ENCODE data around the gene SETD3.

The SETD3 gene

GRCh38 chr14:99479906-99480869 is at the start of gene SETD3:
SETD3 (minus strand) TSS chr14:99480859; CDS start chr14:99465805, 15,054 bp downstream.
- DNase-seq (ENCODE audit: low read depth) = peak; percentile 26

GRCh38 chr14:99529899-99530298 is 49.2 kb upstream of the SETD3 start:
- no peak for DNase-seq (ENCODE audit: low read depth)

- DNase-seq (ENCODE audit: low read depth) = no peak
Observed at GRCh38 chr14:99527427-99528076, 46.9 kb upstream of the SETD3 start.

- DNase-seq (ENCODE audit: low read depth) = no peak
Observed at GRCh38 chr14:99527026-99527425, 46.4 kb upstream of the SETD3 start.

GRCh38 chr14:99525699-99526080 is 45.0 kb upstream of the SETD3 start:
- DNase-seq (ENCODE audit: low read depth) = no peak

- DNase-seq (ENCODE audit: low read depth) = peak; percentile 24
Observed at GRCh38 chr14:99524804-99525698, 44.4 kb upstream of the SETD3 start.

- DNase-seq (ENCODE audit: low read depth) = no peak
Observed at GRCh38 chr14:99524091-99524661, 43.5 kb upstream of the SETD3 start.

GRCh38 chr14:99523704-99524055 is 43.0 kb upstream of the SETD3 start:
- no peak for DNase-seq (ENCODE audit: low read depth)

GRCh38 chr14:99522934-99523703 is 42.5 kb upstream of the SETD3 start:
- DNase-seq (ENCODE audit: low read depth) = no peak

- no peak for DNase-seq (ENCODE audit: low read depth)
Observed at GRCh38 chr14:99522457-99522891, 41.8 kb upstream of the SETD3 start.

- DNase-seq (ENCODE audit: low read depth) = no peak
Observed at GRCh38 chr14:99522025-99522401, 41.4 kb upstream of the SETD3 start.

- no peak for DNase-seq (ENCODE audit: low read depth)
Observed at GRCh38 chr14:99521176-99522024, 40.7 kb upstream of the SETD3 start.

- no peak for DNase-seq (ENCODE audit: low read depth)
Observed at GRCh38 chr14:99520571-99521081, 40.0 kb upstream of the SETD3 start.

GRCh38 chr14:99519931-99520421 is 39.3 kb upstream of the SETD3 start:
- DNase-seq (ENCODE audit: low read depth) = no peak

GRCh38 chr14:99519347-99519881 is 38.8 kb upstream of the SETD3 start:
- DNase-seq (ENCODE audit: low read depth) = no peak

GRCh38 chr14:99518441-99519346 is 38.0 kb upstream of the SETD3 start:
- DNase-seq (ENCODE audit: low read depth) = no peak

- no peak for DNase-seq (ENCODE audit: low read depth)
Observed at GRCh38 chr14:99517643-99518381, 37.2 kb upstream of the SETD3 start.

All from stromal cell of bone marrow (primary cell).